IMR-90 (cell line): Measurements from ENCODE around the gene ARMH3. TPM values are rescaled to one million over a fixed set of nuclear protein-coding genes. Genes with fewer than 3 reads are reported as not detected.

ENCODE experiments used
- ATAC-seq: fragments of 200-7000 bp; cut with Tn5 transposase; 2 replicates; pipeline ENCODE4 v1.9.1; 2020; ENCODE audit warnings: low read depth, mild to moderate bottlenecking, moderate library complexity
- BruUV-seq: library from RNA; stranded (reverse); fragments of 400-500 nt; replicated peaks from 2 replicates; lab custom pipeline; 2021; lab: Mats Ljungman, UMichigan
- CTCF ChIA-PET: fragments of 300-600 bp; formaldehyde crosslinking; extraction: SDS; loops from one replicate; lab custom pipeline; 2021; ENCODE audit warnings: antibody characterized with exemption; lab: Yijun Ruan, JAX
- POLR2A ChIA-PET: fragments of 300-600 bp; sonication (Branson Sonifier 250); formaldehyde crosslinking; loops from one replicate; lab custom pipeline; 2022; ENCODE audit warnings: antibody characterized with exemption; ENCODE audit not compliant: unreplicated experiment; lab: Charles Lee
- DNase-seq: peaks from one replicate; pipeline ENCODE4 v3.0.0; 2013
- H2AFZ ChIP-seq: replicated peaks from 2 replicates; pipeline ENCODE3; 2013; ENCODE audit warnings: low read length, mild to moderate bottlenecking; ENCODE audit not compliant: poor library complexity
- H2AK5ac ChIP-seq: 2 replicates; pipeline ENCODE4 v1.6.1; 2013; ENCODE audit warnings: low read depth, low read length, inconsistent platforms
- H2AK9ac ChIP-seq: replicated peaks from 2 replicates; pipeline ENCODE3; 2013; ENCODE audit warnings: mild to moderate bottlenecking, low read depth, low read length, moderate library complexity; ENCODE audit not compliant: poor library complexity
- H2BK120ac ChIP-seq: 2 replicates; pipeline ENCODE4 v1.6.1; 2013; ENCODE audit warnings: low read depth, low read length, inconsistent platforms
- H2BK15ac ChIP-seq: 3 replicates; pipeline ENCODE4 v1.6.1; 2013; ENCODE audit warnings: low read depth, low read length, inconsistent platforms
- H2BK20ac ChIP-seq: 2 replicates; pipeline ENCODE4 v1.6.1; 2013; ENCODE audit warnings: low read depth, mild to moderate bottlenecking, inconsistent platforms, low read length, moderate library complexity
- H2BK5ac ChIP-seq: 2 replicates; pipeline ENCODE4 v1.6.1; 2013; ENCODE audit warnings: mild to moderate bottlenecking, low read depth, low read length, inconsistent platforms; ENCODE audit not compliant: poor library complexity, severe bottlenecking
- H3K14ac ChIP-seq: replicated peaks from 2 replicates; pipeline ENCODE4 v1.6.1; 2013; ENCODE audit warnings: low read depth, low read length, inconsistent platforms
- H3K18ac ChIP-seq: 2 replicates; pipeline ENCODE4 v1.6.1; 2013; ENCODE audit warnings: low read depth, low read length, control low read depth
- H3K23ac ChIP-seq: 2 replicates; pipeline ENCODE4 v1.6.1; 2013; ENCODE audit warnings: low read depth, low read length, inconsistent platforms
- H3K27ac ChIP-seq: 2 replicates; pipeline ENCODE4 v1.5.1; 2013; ENCODE audit warnings: mild to moderate bottlenecking, control low read depth, low read length; ENCODE audit not compliant: insufficient read depth
- H3K27me3 ChIP-seq: 2 replicates; pipeline ENCODE4 v1.6.1; 2013; ENCODE audit warnings: low read length; ENCODE audit not compliant: control insufficient read depth, insufficient read depth
- H3K36me3 ChIP-seq: 2 replicates; pipeline ENCODE4 v1.6.1; 2013; ENCODE audit warnings: low read length, mixed read lengths; ENCODE audit not compliant: control insufficient read depth, insufficient read depth
- H3K4ac ChIP-seq: 2 replicates; pipeline ENCODE4 v1.6.1; 2013; ENCODE audit warnings: low read depth, low read length, inconsistent platforms
- H3K4me1 ChIP-seq: 2 replicates; pipeline ENCODE4 v1.6.1; 2013; ENCODE audit warnings: low read length, mixed read lengths; ENCODE audit not compliant: control insufficient read depth, insufficient read depth
- H3K4me2 ChIP-seq: 2 replicates; pipeline ENCODE4 v1.6.1; 2013; ENCODE audit warnings: low read depth, mild to moderate bottlenecking, control low read depth, low read length, moderate library complexity
- H3K4me3 ChIP-seq: 2 replicates; pipeline ENCODE4 v1.5.1; 2013; ENCODE audit warnings: low read depth, mild to moderate bottlenecking, control low read depth, low read length, moderate library complexity; ENCODE audit not compliant: insufficient read depth
- H3K56ac ChIP-seq: 2 replicates; pipeline ENCODE4 v1.6.1; 2013; ENCODE audit warnings: low read length, inconsistent platforms; ENCODE audit not compliant: insufficient read depth; ENCODE audit errors: extremely low read depth
- H3K79me1 ChIP-seq, 2 experiments: 2 replicates each; pipeline ENCODE4 v1.6.1; 2013; ENCODE audit warnings: low read length in 2 of 2, inconsistent platforms in 1 of 2, low read depth in 1 of 2
- H3K9ac ChIP-seq: 2 replicates; pipeline ENCODE4 v1.6.1; 2013; ENCODE audit warnings: low read depth, low read length, control low read depth
- H3K9me1 ChIP-seq: 2 replicates; pipeline ENCODE4 v1.6.1; 2013; ENCODE audit warnings: low read length, inconsistent platforms; ENCODE audit not compliant: insufficient read depth
- H3K9me3 ChIP-seq: 2 replicates; pipeline ENCODE4 v1.6.1; 2013; ENCODE audit warnings: low read length; ENCODE audit not compliant: control insufficient read depth, insufficient read depth
- H4K20me1 ChIP-seq: 2 replicates; pipeline ENCODE4 v1.6.1; 2013; ENCODE audit warnings: low read length, inconsistent platforms; ENCODE audit not compliant: insufficient read depth
- H4K5ac ChIP-seq: 2 replicates; pipeline ENCODE4 v1.6.1; 2013; ENCODE audit warnings: mild to moderate bottlenecking, low read depth, low read length, control low read depth
- H4K8ac ChIP-seq, 2 experiments: 2 replicates each; pipeline ENCODE4 v1.6.1; 2013; ENCODE audit warnings: low read depth in 2 of 2, low read length in 2 of 2, control low read depth in 1 of 2, inconsistent platforms in 1 of 2
- H4K91ac ChIP-seq: 2 replicates; pipeline ENCODE4 v1.6.1; 2013; ENCODE audit warnings: low read depth, low read length, inconsistent platforms; ENCODE audit not compliant: insufficient read depth
- CEBPB ChIP-seq: IDR thresholded peaks from 2 replicates; pipeline ENCODE4 v1.6.1; 2012; ENCODE audit warnings: low read depth, low read length, improper control_type of control experiment
- CHD1 ChIP-seq: IDR thresholded peaks from 2 replicates; pipeline ENCODE4 v1.6.1; 2012; ENCODE audit warnings: low read depth, low read length, improper control_type of control experiment
- FOS ChIP-seq: fragments of 150-350 bp; IDR thresholded peaks from 2 replicates; pipeline ENCODE4 v1.6.1; 2016; ENCODE audit warnings: low read depth, low read length
- MAFK ChIP-seq: IDR thresholded peaks from 2 replicates; pipeline ENCODE4 v1.6.1; 2012; ENCODE audit warnings: low read depth, low read length, improper control_type of control experiment
- MAZ ChIP-seq: IDR thresholded peaks from 2 replicates; pipeline ENCODE4 v1.6.1; 2012; ENCODE audit warnings: low read depth, mild to moderate bottlenecking, low read length, improper control_type of control experiment, moderate library complexity, borderline replicate concordance
- MXI1 ChIP-seq: IDR thresholded peaks from 2 replicates; pipeline ENCODE4 v1.6.1; 2012; ENCODE audit warnings: low read depth, mild to moderate bottlenecking, low read length, moderate library complexity, borderline replicate concordance
- RAD21 ChIP-seq: IDR thresholded peaks from 2 replicates; pipeline ENCODE4 v1.6.1; 2012; ENCODE audit warnings: low read length, improper control_type of control experiment
- SMC3 ChIP-seq: fragments of 150-350 bp; IDR thresholded peaks from 2 replicates; pipeline ENCODE4 v1.6.1; 2016; ENCODE audit warnings: low read depth, mild to moderate bottlenecking, antibody characterized with exemption, low read length, moderate library complexity
- WGBS, 2 experiments: methylation state at CpG; one replicate each; pipeline versions ENCODE4 v1.1.5 to v1.1.7; 2013; ENCODE audit warnings: missing lambda C conversion rate in 2 of 2; ENCODE audit not compliant: insufficient read length in 1 of 2; ENCODE audit errors: extremely low coverage in 2 of 2; 5-methylcytosine and 5-hydroxymethylcytosine counted together
- dilution Hi-C: fragments of 300-500 bp; cut with HindIII; formaldehyde crosslinking; loops from one replicate; pipeline ENCODE4 v1.14.3; 2018; ENCODE audit warnings: low sequenced_read_pairs; ENCODE audit not compliant: unreplicated experiment
- in situ Hi-C: fragments of 300-500 bp; cut with MboI; formaldehyde crosslinking; loops from 3 replicates; pipeline ENCODE4 v1.14.3; 2019; ENCODE audit warnings: low sequenced_read_pairs, inconsistent platforms, mixed read lengths
- intact Hi-C: fragments of 100-400 bp; cut with micrococcal nuclease; formaldehyde crosslinking; loops from 2 replicates; pipeline ENCODE4 v1.10.0; 2022
- polyA plus RNA-seq, 3 experiments: library from polyadenylated mRNA; depleted of rRNA; stranded (reverse); fragments of >200 nt; gene quantifications; 2 replicates each; pipeline ENCODE4 v1.2.3, GENCODE V29; 2012; ENCODE audit warnings: low replicate concordance in 1 of 3
- total RNA-seq: library from RNA; depleted of rRNA; stranded (reverse); fragments of >200 nt; gene quantifications from 2 replicates; pipeline ENCODE4 v1.2.3, GENCODE V29; 2012
- TF ChIP-seq, protein P1 (sequence below): fragments of 150-350 bp; IDR thresholded peaks from 2 replicates; pipeline ENCODE4 v1.6.1; 2016; ENCODE audit warnings: low read depth, mild to moderate bottlenecking, low read length, moderate library complexity, borderline replicate concordance
- TF ChIP-seq, protein P2 (sequence below): conservative IDR thresholded peaks from 2 replicates; pipeline ENCODE4 v1.5.1; 2012; ENCODE audit warnings: mild to moderate bottlenecking, low read depth, low read length, improper control_type of control experiment
- TF ChIP-seq, protein P3 (sequence below): fragments of 150-350 bp; IDR thresholded peaks from 2 replicates; pipeline ENCODE4 v1.6.1; 2017; ENCODE audit warnings: mild to moderate bottlenecking, antibody characterized with exemption, low read length, low read depth

ARMH3 gene
- total and polyA plus RNA-seq, 2 of the 4 experiments (the other 2 are of a cell fraction): 12.1 to 13.1 TPM

DNA sequence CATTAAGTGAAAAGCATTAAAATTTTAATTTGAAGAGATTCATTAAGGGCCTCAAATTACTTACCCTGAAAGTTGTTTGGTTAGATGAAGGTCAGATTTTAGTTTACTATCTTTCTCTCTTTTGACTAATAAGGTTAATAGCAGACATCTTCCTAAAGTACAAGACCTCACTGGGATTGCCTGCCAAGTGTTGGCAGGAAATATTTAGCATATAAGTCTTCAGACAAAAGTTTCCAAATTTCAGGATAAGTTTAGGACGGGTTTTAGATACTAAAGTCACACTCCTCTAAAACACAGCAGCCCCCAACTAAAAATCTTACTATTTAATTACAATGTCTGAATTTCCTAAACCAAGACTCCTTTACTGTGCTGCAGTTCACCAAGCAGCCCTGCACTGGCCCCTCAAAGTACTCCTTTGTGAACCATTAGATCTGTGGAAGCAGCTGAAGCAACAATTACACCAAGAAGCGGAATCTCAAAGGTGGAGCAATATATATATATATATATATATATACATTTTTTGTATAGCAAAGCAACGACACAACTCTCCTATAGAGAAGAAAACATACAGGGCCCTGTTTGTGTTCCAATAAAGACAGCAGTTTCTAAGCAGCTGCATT, 121.2 kb downstream of the ARMH3 start:
- Histone ChIP-seq H2BK15ac (no peak overlapping the region), H3K56ac (no peak overlapping the region), H3K9me1 (peaks cover 16% of the 10 kb centered on the region; the same call in 1 of the 2 replicates), H4K91ac (no peak overlapping the region), H3K18ac (no peak overlapping the region), H3K27ac (no peak overlapping the region), H4K20me1 (peaks cover 7% of the 10 kb centered on the region; the same call in 1 of the 2 replicates), H3K4ac (no peak overlapping the region), H2AK5ac (no peak overlapping the region), H3K27me3 (no peaks in the 10 kb centered on the region), H3K4me3 (no peak overlapping the region), H2AFZ (no peak overlapping the region), H2BK120ac (no peak overlapping the region), H4K8ac (no peak overlapping the region), H2AK9ac (no peak overlapping the region), H3K14ac (no peak overlapping the region), H3K4me1 (peaks cover 22% of the 10 kb centered on the region), H3K23ac (no peak overlapping the region), H3K79me1 (peaks cover 12 to 15% of the 10 kb centered on the region in 2 experiments; a peak in 3 of 4 replicates), H3K9ac (no peak overlapping the region), H2BK20ac (no peak overlapping the region), H3K9me3 (no peaks in the 10 kb centered on the region), H2BK5ac (no peak overlapping the region), H3K36me3 (no peaks in the 10 kb centered on the region), H3K4me2 (no peak overlapping the region), H4K5ac (no peak overlapping the region)
- no CpG with 5 or more reads among the region's 3 CpGs for WGBS, 2 experiments
- TF ChIP-seq, protein P1, sequence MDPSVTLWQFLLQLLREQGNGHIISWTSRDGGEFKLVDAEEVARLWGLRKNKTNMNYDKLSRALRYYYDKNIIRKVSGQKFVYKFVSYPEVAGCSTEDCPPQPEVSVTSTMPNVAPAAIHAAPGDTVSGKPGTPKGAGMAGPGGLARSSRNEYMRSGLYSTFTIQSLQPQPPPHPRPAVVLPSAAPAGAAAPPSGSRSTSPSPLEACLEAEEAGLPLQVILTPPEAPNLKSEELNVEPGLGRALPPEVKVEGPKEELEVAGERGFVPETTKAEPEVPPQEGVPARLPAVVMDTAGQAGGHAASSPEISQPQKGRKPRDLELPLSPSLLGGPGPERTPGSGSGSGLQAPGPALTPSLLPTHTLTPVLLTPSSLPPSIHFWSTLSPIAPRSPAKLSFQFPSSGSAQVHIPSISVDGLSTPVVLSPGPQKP: no peak
- TF ChIP-seq SMC3 (no peak), MXI1 (no peak), CEBPB (no peak), RAD21 (no peak), FOS (no peak), MAZ (no peak), CHD1 (no peak), MAFK (no peak)
- TF ChIP-seq, protein P2, sequence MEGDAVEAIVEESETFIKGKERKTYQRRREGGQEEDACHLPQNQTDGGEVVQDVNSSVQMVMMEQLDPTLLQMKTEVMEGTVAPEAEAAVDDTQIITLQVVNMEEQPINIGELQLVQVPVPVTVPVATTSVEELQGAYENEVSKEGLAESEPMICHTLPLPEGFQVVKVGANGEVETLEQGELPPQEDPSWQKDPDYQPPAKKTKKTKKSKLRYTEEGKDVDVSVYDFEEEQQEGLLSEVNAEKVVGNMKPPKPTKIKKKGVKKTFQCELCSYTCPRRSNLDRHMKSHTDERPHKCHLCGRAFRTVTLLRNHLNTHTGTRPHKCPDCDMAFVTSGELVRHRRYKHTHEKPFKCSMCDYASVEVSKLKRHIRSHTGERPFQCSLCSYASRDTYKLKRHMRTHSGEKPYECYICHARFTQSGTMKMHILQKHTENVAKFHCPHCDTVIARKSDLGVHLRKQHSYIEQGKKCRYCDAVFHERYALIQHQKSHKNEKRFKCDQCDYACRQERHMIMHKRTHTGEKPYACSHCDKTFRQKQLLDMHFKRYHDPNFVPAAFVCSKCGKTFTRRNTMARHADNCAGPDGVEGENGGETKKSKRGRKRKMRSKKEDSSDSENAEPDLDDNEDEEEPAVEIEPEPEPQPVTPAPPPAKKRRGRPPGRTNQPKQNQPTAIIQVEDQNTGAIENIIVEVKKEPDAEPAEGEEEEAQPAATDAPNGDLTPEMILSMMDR: no peak
- TF ChIP-seq, protein P3, sequence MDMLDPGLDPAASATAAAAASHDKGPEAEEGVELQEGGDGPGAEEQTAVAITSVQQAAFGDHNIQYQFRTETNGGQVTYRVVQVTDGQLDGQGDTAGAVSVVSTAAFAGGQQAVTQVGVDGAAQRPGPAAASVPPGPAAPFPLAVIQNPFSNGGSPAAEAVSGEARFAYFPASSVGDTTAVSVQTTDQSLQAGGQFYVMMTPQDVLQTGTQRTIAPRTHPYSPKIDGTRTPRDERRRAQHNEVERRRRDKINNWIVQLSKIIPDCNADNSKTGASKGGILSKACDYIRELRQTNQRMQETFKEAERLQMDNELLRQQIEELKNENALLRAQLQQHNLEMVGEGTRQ: no peak
- CTCF ChIA-PET: no interaction called here
- intact Hi-C loops (no loop called here), dilution Hi-C loops (no loop called here), in situ Hi-C loops (no loop called here)
- POLR2A ChIA-PET: no interaction called here
- ATAC-seq (no peak), DNase-seq (no peak)
- BruUV-seq: no TSS peak
